ENCODE data around the gene NBEA.

- TF ChIP-seq POLR2AphosphoS5 (IDR thresholded peaks at IDR 0.05; ENCODE audit: low read depth) (no peak), CTCF (IDR thresholded peaks at IDR 0.05; ENCODE audit: insufficient read depth, low read length) (no peak), SPI1 (IDR thresholded peaks at IDR 0.05; ENCODE audit: borderline replicate concordance, low read depth) (no peak), REST (IDR thresholded peaks at IDR 0.05; ENCODE audit: insufficient replicate concordance, low read depth) (no peak), GABPA (IDR thresholded peaks at IDR 0.05; ENCODE audit: low read depth) (no peak)
Measured at GRCh38 chr13:35646056-35646774, 704.1 kb downstream of the NBEA start.
